GM18867 (cell line): ENCODE data around the gene RAB14.

ENCODE experiments used
- ATAC-seq: cut with Tn5 transposase; IDR thresholded peaks from one replicate; pipeline ENCODE4 v1.9.1; 2021; ENCODE audit warnings: mild to moderate bottlenecking, moderate library complexity; ENCODE audit not compliant: unreplicated experiment

RAB14 gene

GRCh38 chr9:121201738-121202533 lies at the start of gene RAB14:
Gene RAB14 (minus strand): TSS chr9:121201869. CDS start chr9:121193412, 8,457 bp downstream.
- peak; percentile 80 for ATAC-seq

- ATAC-seq = no peak
Observed at GRCh38 chr9:121249563-121249962, 47.9 kb upstream of the RAB14 start.

- no peak for ATAC-seq
Observed at GRCh38 chr9:121246821-121247561, 45.3 kb upstream of the RAB14 start.

- no peak for ATAC-seq
Observed at GRCh38 chr9:121242959-121243346, 41.3 kb upstream of the RAB14 start.

- no peak for ATAC-seq
Observed at GRCh38 chr9:121242219-121242958, 40.7 kb upstream of the RAB14 start.

GRCh38 chr9:121240472-121241135 lies 38.9 kb upstream of the RAB14 start:
- ATAC-seq = no peak

- ATAC-seq = no peak
Observed at GRCh38 chr9:121239851-121240250, 38.2 kb upstream of the RAB14 start.

GRCh38 chr9:121239071-121239470 lies 37.4 kb upstream of the RAB14 start:
- ATAC-seq = no peak

GRCh38 chr9:121237916-121238315 lies 36.2 kb upstream of the RAB14 start:
- ATAC-seq = no peak

- no peak for ATAC-seq
Observed at GRCh38 chr9:121235512-121235911, 33.8 kb upstream of the RAB14 start.

GRCh38 chr9:121234832-121235161 lies 33.1 kb upstream of the RAB14 start:
- no peak for ATAC-seq

GRCh38 chr9:121233906-121234831 lies 32.5 kb upstream of the RAB14 start:
- no peak for ATAC-seq

GRCh38 chr9:121232251-121232650 lies 30.6 kb upstream of the RAB14 start:
- ATAC-seq = no peak

- ATAC-seq = no peak
Observed at GRCh38 chr9:121230256-121230655, 28.6 kb upstream of the RAB14 start.

- ATAC-seq = no peak
Observed at GRCh38 chr9:121227862-121228261, 26.2 kb upstream of the RAB14 start.

GRCh38 chr9:121226175-121226574 lies 24.5 kb upstream of the RAB14 start:
- ATAC-seq = no peak

GRCh38 chr9:121225240-121225639 lies 23.6 kb upstream of the RAB14 start:
- no peak for ATAC-seq

- no peak for ATAC-seq
Observed at GRCh38 chr9:121222524-121223171, 21.0 kb upstream of the RAB14 start.

- no peak for ATAC-seq
Observed at GRCh38 chr9:121221664-121222055, 20.0 kb upstream of the RAB14 start.
